ENCODE measurements around the gene PLK3. TPM values are rescaled to one million over a fixed set of nuclear protein-coding genes. Genes with fewer than 3 reads are reported as not detected.
A peak's percentile ranks its signal among the peaks of the same experiment; 100 is the strongest.

PLK3 gene
- total and polyA plus RNA-seq, 9 of the 15 experiments (the other 6 are each of a cell fraction or from before 2014, with no cell fraction given): 0.52 to 22.7 (median 11.0) TPM

GRCh38 chr1:44817771-44818495, 17.8 kb downstream of the PLK3 start (continued):
- TF ChIP-seq ZNF655 (CRISPR knock-in tag; IDR thresholded peaks at IDR 0.05): no peak
- no peak for TF ChIP-seq U2AF1 (optimal IDR thresholded peaks at IDR 0.05; ENCODE audit: low read depth, low read length)
- no peak for TF ChIP-seq ZC3H8 (IDR thresholded peaks at IDR 0.05)
- no peak for TF ChIP-seq TSHZ1 (CRISPR knock-in tag; IDR thresholded peaks at IDR 0.05)
- no peak for TF ChIP-seq HCFC1 (IDR thresholded peaks at IDR 0.05; ENCODE audit: low read depth, low read length)
- no peak for TF ChIP-seq STAT5A (IDR thresholded peaks at IDR 0.05; ENCODE audit: borderline replicate concordance, low read length)
- TF ChIP-seq DDX20 (tag; IDR thresholded peaks at IDR 0.05; ENCODE audit: low read depth): no peak
- TF ChIP-seq ZNF449 (CRISPR knock-in tag; IDR thresholded peaks at IDR 0.05): no peak
- no peak for TF ChIP-seq TSC22D4 (tag; IDR thresholded peaks at IDR 0.05)
- TF ChIP-seq KDM1A (IDR thresholded peaks at IDR 0.05): 0 out of 4 replicates have a peak, but pooled peaks of 1 of the 2 experiments have one; percentile 1
- no peak for TF ChIP-seq JUN (IDR thresholded peaks at IDR 0.05; ENCODE audit: borderline replicate concordance, low read depth, low read length)
- no peak for TF ChIP-seq JUN (CRISPR knock-in tag; IDR thresholded peaks at IDR 0.05; ENCODE audit: borderline replicate concordance)
- peak; percentile 72; the same call in 1 of the 2 replicates for TF ChIP-seq ZC3H4 (CRISPR knock-in tag; IDR thresholded peaks at IDR 0.05; ENCODE audit: borderline replicate concordance)
